GM12878 (cell line): ENCODE data around the gene USH1C.

ENCODE experiments used
- CTCF ChIP-seq, 3 experiments: IDR thresholded peaks in 2 of 3; conservative IDR thresholded peaks in 1 of 3; 2 replicates each; pipeline ENCODE4 v1.5.1; 2011; ENCODE audit warnings: low read depth in 3 of 3, low read length in 3 of 3, mild to moderate bottlenecking in 3 of 3, control low read depth in 2 of 3, moderate library complexity in 2 of 3, inconsistent platforms in 1 of 3, mixed read lengths in 1 of 3; ENCODE audit not compliant: control insufficient read depth in 2 of 3, insufficient read depth in 1 of 3; ENCODE audit errors: extremely low read depth in 1 of 3
- E2F4 ChIP-seq: IDR thresholded peaks from 2 replicates; pipeline ENCODE4 v1.6.1; 2012; ENCODE audit warnings: low read depth, low read length, improper control_type of control experiment
- POLR2AphosphoS2 ChIP-seq: IDR thresholded peaks from 2 replicates; pipeline ENCODE4 v1.6.1; 2011; ENCODE audit warnings: low read depth, mild to moderate bottlenecking, low read length, improper control_type of control experiment, moderate library complexity

- no peak for TF ChIP-seq POLR2AphosphoS2
- no peak for TF ChIP-seq CTCF (IDR thresholded peaks at IDR 0.05 in 2 of 3, conservative IDR thresholded peaks at IDR 0.05 in 1 of 3; ENCODE audit: control insufficient read depth in 2 of 3, extremely low read depth in 1 of 3, insufficient read depth in 1 of 3, low read depth in 3 of 3, low read length in 3 of 3)
- no peak for TF ChIP-seq E2F4
Observed at GRCh38 chr11:17490232-17490631, 54.0 kb downstream of the USH1C start.
